ENCODE measurements around the gene MTHFD2.

GRCh38 chr2:74149247-74149525, 49.2 kb upstream of the MTHFD2 start:
- TF ChIP-seq JUN (IDR thresholded peaks at IDR 0.05; ENCODE audit: low read depth, low read length), result no peak
- no peak for TF ChIP-seq SUZ12 (IDR thresholded peaks at IDR 0.05; ENCODE audit: low read length)
- TF ChIP-seq CTCF (IDR thresholded peaks at IDR 0.05; ENCODE audit: control extremely low read depth in 1 of 3, insufficient read depth in 1 of 3, low read depth in 1 of 3, low read length in 3 of 3), result no peak
- no peak for TF ChIP-seq POLR2A (IDR thresholded peaks at IDR 0.05; ENCODE audit: control extremely low read depth in 1 of 2, low read depth in 2 of 2, low read length in 2 of 2)
- TF ChIP-seq BRCA1 (IDR thresholded peaks at IDR 0.05; ENCODE audit: low read depth, low read length), result no peak
- no peak for TF ChIP-seq TEAD4 (IDR thresholded peaks at IDR 0.05; ENCODE audit: low read depth, low read length)
- no peak for TF ChIP-seq GTF2F1 (IDR thresholded peaks at IDR 0.05; ENCODE audit: borderline replicate concordance, low read depth, low read length)
- TF ChIP-seq KDM5A (IDR thresholded peaks at IDR 0.05; ENCODE audit: low read length), result no peak
- no peak for TF ChIP-seq EZH2 (IDR thresholded peaks at IDR 0.05; ENCODE audit: low read depth, low read length, severe bottlenecking)
- TF ChIP-seq ATF2 (IDR thresholded peaks at IDR 0.05; ENCODE audit: low read length), result no peak
